SK-N-MC (cell line): ENCODE results near the gene SCRT2.

Experiments
- EZH2 ChIP-seq: fragments of 200-600 bp; sonication (generic); IDR thresholded peaks from one replicate; pipeline ENCODE4 v1.6.1; 2017; ENCODE audit warnings: antibody characterized with exemption
- FOXP2 ChIP-seq: optimal IDR thresholded peaks from 2 replicates; pipeline ENCODE3; 2011; ENCODE audit warnings: mild to moderate bottlenecking, moderate library complexity; ENCODE audit not compliant: insufficient read depth; ENCODE audit errors: extremely low read length, control extremely low read depth
- POLR2AphosphoS5 ChIP-seq: IDR thresholded peaks from 2 replicates; pipeline ENCODE4 v1.6.1; 2012; ENCODE audit warnings: mild to moderate bottlenecking, low read depth, low read length, borderline replicate concordance

- TF ChIP-seq POLR2AphosphoS5 (no peak), EZH2 (no peak), FOXP2 (no peak)
These were observed 24.6 kb downstream of the SCRT2 start for GRCh38 chr20:650954-651353.
